GM12874 (cell line): ENCODE measurements around the gene PLGRKT.

Source experiments
- CTCF ChIP-seq: IDR thresholded peaks from 2 replicates; pipeline ENCODE4 v1.5.1; 2011; ENCODE audit warnings: low read depth, mild to moderate bottlenecking, control low read depth, low read length, moderate library complexity; ENCODE audit not compliant: insufficient read depth

The PLGRKT gene

DNA sequence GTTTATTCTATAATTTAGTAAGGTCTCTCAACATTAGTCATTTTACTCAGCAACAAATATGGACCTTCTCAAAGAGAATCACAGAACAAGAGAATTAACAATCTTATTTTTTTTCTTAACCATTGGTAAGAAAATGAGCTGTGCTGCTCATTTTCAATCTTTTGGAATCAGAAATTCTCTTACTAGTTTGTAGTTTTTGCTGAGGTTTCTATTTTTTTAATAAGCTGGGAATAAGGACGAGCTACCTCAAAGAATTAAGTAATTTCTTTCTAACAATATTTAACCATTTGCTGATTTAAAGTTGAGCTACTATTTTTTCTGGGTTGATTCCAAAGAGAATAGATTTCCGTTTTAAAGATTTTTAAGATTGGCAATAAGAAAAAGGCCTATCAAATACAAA is 44.2 kb downstream of the PLGRKT start:
- no peak for TF ChIP-seq CTCF

GRCh38 chr9:5392285-5392684 is 45.4 kb downstream of the PLGRKT start:
- TF ChIP-seq CTCF: no peak

DNA sequence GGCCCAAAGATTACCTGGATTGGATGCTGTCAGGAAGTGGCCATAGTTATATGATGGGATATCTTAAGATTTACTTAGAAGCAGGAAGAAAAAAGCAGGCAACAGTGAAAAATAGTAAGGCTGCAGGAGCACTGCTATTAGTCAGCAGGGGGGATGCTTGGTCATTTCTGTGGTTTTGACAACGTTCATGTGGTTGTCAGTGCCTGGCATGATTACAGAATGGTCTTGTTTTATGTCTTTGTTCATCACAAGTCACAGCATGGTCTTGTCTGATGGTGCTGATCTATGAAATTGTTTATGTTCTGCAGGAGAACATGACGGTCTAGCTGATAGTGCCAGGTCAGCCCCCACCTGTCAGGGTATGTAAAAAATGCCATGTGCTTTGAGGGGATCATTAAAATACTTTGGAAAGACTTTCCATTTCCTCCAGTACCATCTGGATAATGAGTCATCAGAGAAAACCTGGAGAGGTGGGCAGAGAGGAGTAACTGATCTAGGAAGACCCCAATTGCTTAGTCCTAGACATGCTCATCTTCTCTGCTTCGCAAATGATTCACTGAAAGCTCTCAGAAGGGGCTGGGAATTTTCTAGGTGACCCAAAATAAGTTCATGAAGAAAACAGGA is 48.5 kb downstream of the PLGRKT start:
- no peak for TF ChIP-seq CTCF

DNA sequence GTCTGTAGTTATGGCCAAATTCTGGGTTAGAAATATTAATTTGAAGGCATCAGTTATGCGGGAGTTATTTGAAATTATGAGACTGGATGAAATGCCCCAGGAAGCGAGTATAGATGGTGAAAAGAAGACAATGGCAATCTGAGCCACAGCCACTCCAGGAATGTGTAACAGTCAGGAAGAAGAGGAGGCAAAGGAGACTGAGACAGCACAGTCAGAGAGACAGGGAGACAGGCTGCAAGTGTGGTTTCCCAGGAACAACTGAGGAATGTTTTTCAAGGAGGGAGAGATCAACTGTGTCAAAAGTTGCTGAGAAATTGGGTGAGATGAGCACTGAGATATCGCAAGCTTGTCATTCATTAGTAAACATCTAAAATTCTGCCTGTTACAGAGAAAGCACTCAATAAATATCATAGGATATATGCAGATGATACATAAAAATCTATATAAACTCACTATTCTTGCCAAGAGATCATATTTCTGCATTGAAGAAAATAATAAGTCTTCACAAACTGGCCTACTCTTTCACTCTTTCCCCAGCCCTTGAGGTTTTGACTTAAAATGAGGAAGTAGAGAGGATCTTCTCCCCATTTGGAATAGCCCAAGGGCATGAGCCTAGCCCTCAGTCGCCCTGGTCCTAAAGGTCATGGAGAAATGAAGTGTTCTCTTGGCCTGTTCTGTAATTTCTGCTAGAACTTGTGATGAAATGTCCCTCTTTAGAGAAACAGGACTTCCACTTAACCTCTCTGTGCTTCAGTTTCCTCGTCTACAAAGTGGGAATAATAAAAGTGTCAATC is 49.5 kb downstream of the PLGRKT start:
- TF ChIP-seq CTCF: no peak

DNA sequence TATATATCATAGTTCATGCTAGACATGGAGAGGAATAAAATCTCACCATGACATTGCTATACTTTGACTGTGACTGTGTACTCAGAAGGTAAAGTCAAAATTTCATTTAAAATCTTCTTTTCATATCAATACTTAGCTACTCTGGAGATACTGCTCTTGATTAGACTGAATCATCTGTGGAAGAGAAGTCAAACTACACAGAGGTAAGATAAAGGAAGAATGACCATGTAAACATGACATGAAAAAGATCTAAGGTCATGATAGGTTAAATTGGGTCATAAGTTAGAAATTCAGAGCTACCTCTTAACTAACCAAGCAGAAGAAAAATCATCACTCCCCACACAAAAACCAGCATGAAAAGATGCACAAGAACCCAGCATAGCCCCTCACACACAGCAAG is 53.3 kb downstream of the PLGRKT start:
- no peak for TF ChIP-seq CTCF

GRCh38 chr9:5382479-5382878 is 55.2 kb downstream of the PLGRKT start:
- no peak for TF ChIP-seq CTCF

GRCh38 chr9:5375790-5376477 is 61.8 kb downstream of the PLGRKT start:
- no peak for TF ChIP-seq CTCF
